ENCODE data around the gene DUSP7.
A peak's percentile ranks its signal among the peaks of the same experiment; 100 is the strongest.

DUSP7 gene

GRCh38 chr3:52067046-52067445 is 10.7 kb upstream of the DUSP7 start:
- DNase-seq, result no peak

GRCh38 chr3:52065264-52065756 is 8.9 kb upstream of the DUSP7 start:
- no peak for DNase-seq

GRCh38 chr3:52064561-52064960 is 8.2 kb upstream of the DUSP7 start:
- DNase-seq, result no peak

- no peak for DNase-seq
These were observed 6.8 kb upstream of the DUSP7 start for GRCh38 chr3:52063026-52063723.

GRCh38 chr3:52062505-52062904 is 6.1 kb upstream of the DUSP7 start:
- no peak for DNase-seq

GRCh38 chr3:52061121-52061910 is 4.9 kb upstream of the DUSP7 start:
- DNase-seq, result no peak

GRCh38 chr3:52059781-52060180 is 3.4 kb upstream of the DUSP7 start:
- no peak for DNase-seq

- no peak for DNase-seq
These were observed 1.6 kb upstream of the DUSP7 start for GRCh38 chr3:52057812-52058495.

- DNase-seq, result peak; percentile 65
These were observed 819 bp upstream of the DUSP7 start for GRCh38 chr3:52056968-52057811.

- DNase-seq, result no peak
These were observed 627 bp downstream of the DUSP7 start for GRCh38 chr3:52055537-52056351.

GRCh38 chr3:52054661-52055511 is 1.5 kb downstream of the DUSP7 start:
- DNase-seq, result no peak

GRCh38 chr3:52053307-52054304 is 2.8 kb downstream of the DUSP7 start:
- no peak for DNase-seq

GRCh38 chr3:52052831-52053306 is 3.5 kb downstream of the DUSP7 start:
- DNase-seq, result no peak

GRCh38 chr3:52051444-52051843 is 4.9 kb downstream of the DUSP7 start:
- no peak for DNase-seq

GRCh38 chr3:52050571-52050970 is 5.8 kb downstream of the DUSP7 start:
- no peak for DNase-seq

- no peak for DNase-seq
These were observed 6.9 kb downstream of the DUSP7 start for GRCh38 chr3:52049503-52049902.

- no peak for DNase-seq
These were observed 8.9 kb downstream of the DUSP7 start for GRCh38 chr3:52047295-52047960.

GRCh38 chr3:52046902-52047239 is 9.5 kb downstream of the DUSP7 start:
- no peak for DNase-seq

Measured in NCI-H1417 treated with DMSO at 0.1 percent for 48 hours (cell line).